ENCODE data around the gene SIRT3. TPM values are rescaled to one million over a fixed set of nuclear protein-coding genes. Genes with fewer than 3 reads are reported as not detected.

SIRT3 gene
- total RNA-seq, 3 donors from 2014 or later: 19.3 to 22.1 (median 22.0) TPM

DNA sequence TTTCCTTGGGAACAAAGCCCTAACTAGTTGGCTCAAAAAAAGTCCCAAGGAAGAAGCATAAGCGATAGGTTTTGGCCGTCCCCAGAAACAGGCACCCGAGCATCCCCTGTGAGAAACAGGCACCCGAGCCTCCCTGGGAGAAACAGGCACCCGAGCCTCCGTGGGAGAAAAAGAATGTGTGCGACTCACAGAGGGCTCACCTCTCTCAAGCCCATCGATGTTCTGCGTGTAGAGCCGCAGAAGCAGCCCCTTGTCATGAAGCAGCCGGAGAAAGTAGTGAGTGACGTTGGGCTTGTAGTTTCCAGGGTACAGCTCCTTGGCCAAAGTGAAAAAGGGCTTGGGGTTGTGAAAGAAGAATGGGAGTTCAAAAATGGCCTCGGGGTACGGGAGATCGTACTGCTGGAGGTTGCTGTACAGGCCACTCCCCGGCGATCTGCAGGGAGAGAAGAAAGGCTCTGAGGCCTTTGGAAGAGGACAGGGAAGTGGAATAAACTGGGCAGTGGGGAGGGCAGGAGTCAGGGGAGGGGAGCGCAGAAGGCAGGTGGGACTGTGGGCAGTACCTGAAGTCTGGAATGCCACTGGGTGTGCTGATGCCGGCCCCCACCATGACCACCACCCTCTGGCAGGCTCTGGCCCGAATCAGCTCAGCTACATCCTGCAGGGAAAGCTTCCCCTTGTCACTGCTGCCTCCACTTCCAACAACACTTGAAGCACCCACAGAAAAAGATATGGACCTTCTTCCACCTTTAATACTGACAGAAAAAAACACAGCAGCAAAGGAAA is 3.2 kb downstream of the SIRT3 start:
- no peak for DNase-seq
- ATAC-seq: no peak
- intact Hi-C loops (cut with DNase I, micrococcal nuclease): no loop called here
- Histone ChIP-seq H3K9me3 (no peaks in the 10 kb centered on the region), H3K36me3 (ENCODE audit: low read depth) (no peaks in the 10 kb centered on the region), H3K4me1 (ENCODE audit: low read depth) (peaks cover 18% of the 10 kb centered on the region), H3K4me3 (no peak overlapping the region)
- TF ChIP-seq CTCF (IDR thresholded peaks at IDR 0.05): no peak

DNA sequence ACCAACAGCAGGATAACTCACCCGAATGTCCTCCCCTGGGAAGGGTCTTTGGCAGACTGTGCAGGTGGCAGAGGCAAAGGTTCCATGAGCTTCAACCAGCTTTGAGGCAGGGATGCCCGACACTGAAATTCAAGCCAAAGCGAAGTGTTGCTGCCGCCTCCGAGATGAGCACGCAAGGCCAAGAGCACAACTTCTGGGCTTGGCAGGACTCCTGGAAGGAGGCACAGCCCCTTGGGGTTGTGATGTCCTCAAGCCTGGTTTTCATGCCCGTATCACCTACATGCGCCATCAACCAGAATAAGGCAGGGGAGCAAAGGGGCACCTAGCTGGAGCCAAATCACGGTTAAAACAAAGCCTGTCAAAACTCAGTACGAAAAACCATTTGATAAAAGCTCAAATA is 5.7 kb downstream of the SIRT3 start:
- DNase-seq: no peak
- Histone ChIP-seq H3K36me3 (ENCODE audit: low read depth) (no peaks in the 10 kb centered on the region), H3K9me3 (no peaks in the 10 kb centered on the region), H3K4me3 (no peak overlapping the region), H3K4me1 (ENCODE audit: low read depth) (peaks cover 10% of the 10 kb centered on the region)
- ATAC-seq: no peak
- intact Hi-C loops (cut with DNase I, micrococcal nuclease): no loop called here
- TF ChIP-seq CTCF (IDR thresholded peaks at IDR 0.05): no peak

DNA sequence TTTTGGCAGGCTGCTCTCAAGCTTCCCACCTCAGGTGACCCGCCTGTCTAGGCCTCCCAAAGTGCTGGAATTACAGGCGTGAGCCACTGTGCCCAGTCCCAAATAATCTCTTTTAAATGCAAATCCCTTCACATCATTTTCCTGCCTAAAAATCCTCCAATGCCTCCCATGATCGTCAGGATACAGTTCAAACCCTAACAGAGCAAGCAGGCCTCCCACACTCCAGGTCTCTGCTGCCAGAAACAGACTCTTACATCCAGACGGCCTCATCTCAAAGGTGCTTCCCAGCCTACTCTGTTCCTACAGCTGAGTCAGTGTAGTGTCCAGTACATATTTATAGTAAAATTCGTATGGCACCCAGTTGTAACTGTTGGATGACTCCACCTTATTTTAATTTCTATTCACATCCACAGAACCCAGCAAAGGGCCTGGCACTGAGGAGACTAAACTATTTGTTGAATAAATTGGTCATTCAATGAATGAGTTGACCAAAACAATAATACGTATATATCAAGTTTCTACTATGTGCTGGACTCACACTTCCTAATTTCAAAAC is 8.2 kb downstream of the SIRT3 start:
- intact Hi-C loops (cut with DNase I, micrococcal nuclease): no loop called here
- no peak overlapping the region for H3K4me3 ChIP-seq
- H3K36me3 ChIP-seq (ENCODE audit: low read depth): no peaks in the 10 kb centered on the region
- TF ChIP-seq CTCF (IDR thresholded peaks at IDR 0.05): no peak
- ATAC-seq (no peak), DNase-seq (no peak)
- no peaks in the 10 kb centered on the region for H3K9me3 ChIP-seq
- H3K4me1 ChIP-seq (ENCODE audit: low read depth): peaks cover 4% of the 10 kb centered on the region

GRCh38 chr11:225734-226453 is 10.2 kb downstream of the SIRT3 start:
- intact Hi-C loops (cut with DNase I, micrococcal nuclease): no loop called here
- Histone ChIP-seq H3K4me1 (ENCODE audit: low read depth) (peaks cover 4% of the 10 kb centered on the region), H3K9me3 (no peaks in the 10 kb centered on the region), H3K36me3 (ENCODE audit: low read depth) (no peaks in the 10 kb centered on the region), H3K4me3 (no peak overlapping the region)
- ATAC-seq (no peak), DNase-seq (no peak)
- no peak for TF ChIP-seq CTCF (IDR thresholded peaks at IDR 0.05)

DNA sequence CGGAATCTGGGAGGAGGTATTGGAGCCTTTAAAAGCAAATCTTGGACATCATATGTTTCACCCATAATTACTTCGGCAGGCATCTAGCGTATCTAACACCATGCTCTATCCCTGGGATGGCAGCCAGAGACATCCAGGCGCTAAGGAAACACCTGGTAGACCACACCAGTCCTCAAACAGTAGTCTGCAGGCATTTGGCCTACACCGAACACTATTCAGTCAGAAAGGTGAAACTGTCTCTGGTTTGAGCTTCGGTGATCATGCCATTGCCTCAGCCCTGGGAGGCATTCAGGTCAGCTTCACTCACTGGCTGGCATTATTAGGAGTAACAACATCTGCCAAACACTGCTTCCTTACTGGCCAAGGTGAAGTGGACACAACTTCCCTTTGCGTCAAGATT is 11.7 kb downstream of the SIRT3 start:
- intact Hi-C loops (cut with DNase I, micrococcal nuclease): no loop called here
- TF ChIP-seq CTCF (IDR thresholded peaks at IDR 0.05): no peak

More for the DNA sequence above, 11.7 kb downstream of the SIRT3 start:
- H3K4me1 ChIP-seq (ENCODE audit: low read depth): peaks cover under 1% of the 10 kb centered on the region
- DNase-seq (no peak), ATAC-seq (no peak)
- no peaks in the 10 kb centered on the region for H3K9me3 ChIP-seq
- no peaks in the 10 kb centered on the region for H3K36me3 ChIP-seq (ENCODE audit: low read depth)
- no peak overlapping the region for H3K4me3 ChIP-seq

All from mucosa of descending colon (tissue), 3 donors.